Neural cell (in vitro differentiated cells): Measurements from ENCODE around the gene LBR. TPM values are rescaled to one million over a fixed set of nuclear protein-coding genes. Genes with fewer than 3 reads are reported as not detected.

Experiments
- H2AFZ ChIP-seq: fragments of 200-600, 300-800 bp; sonication (generic), shearing (Covaris generic); 2 replicates; pipeline ENCODE4 v1.6.0; 2014; ENCODE audit warnings: low read depth, mild to moderate bottlenecking, antibody characterized with exemption, low read length, moderate library complexity
- H3F3A ChIP-seq: fragments of 200-600 bp; shearing (Covaris generic); 2 replicates; pipeline ENCODE4 v1.6.1; 2016; ENCODE audit warnings: mild to moderate bottlenecking, moderate library complexity, mixed read lengths, antibody characterized with exemption, low read length; ENCODE audit not compliant: insufficient read depth, poor library complexity, severe bottlenecking
- H3K27ac ChIP-seq: fragments of 200-600, 300-800 bp; sonication (generic), shearing (Covaris generic); 2 replicates; pipeline ENCODE4 v1.5.1; 2014; ENCODE audit warnings: mild to moderate bottlenecking, low read length, moderate library complexity
- H3K27me3 ChIP-seq: fragments of 300-800, 200-600 bp; sonication (generic), shearing (Covaris generic); 2 replicates; pipeline ENCODE4 v1.6.0; 2014; ENCODE audit warnings: mild to moderate bottlenecking, low read depth, low read length, moderate library complexity; ENCODE audit not compliant: insufficient read depth
- H3K36me3 ChIP-seq: fragments of 300-800, 200-600 bp; sonication (generic), shearing (Covaris generic); 2 replicates; pipeline ENCODE4 v1.5.1; 2014; ENCODE audit warnings: mild to moderate bottlenecking, antibody characterized with exemption, low read length, moderate library complexity; ENCODE audit not compliant: insufficient read depth
- H3K4me2 ChIP-seq: fragments of 300-800, 200-600 bp; sonication (generic), shearing (Covaris generic); 2 replicates; pipeline ENCODE4 v1.6.0; 2014; ENCODE audit warnings: mild to moderate bottlenecking, low read length
- H3K4me3 ChIP-seq: fragments of 300-800, 200-600 bp; sonication (generic), shearing (Covaris generic); 2 replicates; pipeline ENCODE4 v1.5.1; 2014; ENCODE audit warnings: mild to moderate bottlenecking, low read length, moderate library complexity
- H3K79me2 ChIP-seq: fragments of 200-600 bp; shearing (Covaris generic); replicated peaks from 2 replicates; pipeline ENCODE4 v1.6.0; 2014; ENCODE audit warnings: mild to moderate bottlenecking, low read length, moderate library complexity; ENCODE audit not compliant: insufficient read depth
- H3K9ac ChIP-seq: fragments of 300-800, 200-600 bp; sonication (generic), shearing (Covaris generic); 2 replicates; pipeline ENCODE4 v1.6.1; 2016; ENCODE audit warnings: mild to moderate bottlenecking, low read length, mixed read lengths
- H3K9me2 ChIP-seq: fragments of 200-600 bp; shearing (Covaris generic); 2 replicates; pipeline ENCODE4 v1.6.1; 2016; ENCODE audit warnings: mild to moderate bottlenecking, low read length, mixed read lengths; ENCODE audit not compliant: insufficient read depth
- H3K9me3 ChIP-seq: fragments of 200-600, 300-800 bp; sonication (generic), shearing (Covaris generic); 2 replicates; pipeline ENCODE4 v1.6.1; 2016; ENCODE audit warnings: mild to moderate bottlenecking, mixed run types, low read length, moderate library complexity, mixed read lengths
- H4K20me1 ChIP-seq: fragments of 200-600 bp; shearing (Covaris generic); 2 replicates; pipeline ENCODE4 v1.6.1; 2016; ENCODE audit warnings: mild to moderate bottlenecking, mixed run types; ENCODE audit not compliant: insufficient read depth
- CTCF ChIP-seq: fragments of 450-650 bp; IDR thresholded peaks from 2 replicates; pipeline ENCODE4 v1.5.1; 2014; ENCODE audit warnings: antibody characterized with exemption, mild to moderate bottlenecking, moderate library complexity; ENCODE audit not compliant: poor library complexity, severe bottlenecking
- EP300 ChIP-seq: fragments of 450-650 bp; conservative IDR thresholded peaks from 2 replicates; pipeline ENCODE4 v1.6.1; 2014; ENCODE audit warnings: antibody characterized with exemption, mild to moderate bottlenecking, moderate library complexity; ENCODE audit not compliant: poor library complexity, severe bottlenecking
- EZH2 ChIP-seq: fragments of 200-600, 300-800 bp; shearing (Covaris generic), sonication (generic); IDR thresholded peaks from 2 replicates; pipeline ENCODE4 v1.6.1; 2014; ENCODE audit warnings: antibody characterized with exemption, low read length, borderline replicate concordance, mild to moderate bottlenecking; ENCODE audit not compliant: insufficient read depth, poor library complexity, severe bottlenecking
- MXI1 ChIP-seq: fragments of 450-650 bp; conservative IDR thresholded peaks from 2 replicates; pipeline ENCODE4 v1.6.1; 2014; ENCODE audit warnings: antibody characterized with exemption, mild to moderate bottlenecking; ENCODE audit not compliant: poor library complexity, severe bottlenecking
- POLR2AphosphoS5 ChIP-seq: IDR thresholded peaks from 2 replicates; pipeline ENCODE4 v1.6.1; 2012
- RAD21 ChIP-seq: fragments of 450-650 bp; conservative IDR thresholded peaks from 2 replicates; pipeline ENCODE4 v1.6.1; 2014; ENCODE audit warnings: antibody characterized with exemption, mild to moderate bottlenecking, moderate library complexity
- REST ChIP-seq: IDR thresholded peaks from 2 replicates; pipeline ENCODE4 v1.6.1; 2012; ENCODE audit warnings: borderline replicate concordance
- SMC3 ChIP-seq: fragments of 450-650 bp; conservative IDR thresholded peaks from 2 replicates; pipeline ENCODE4 v1.6.1; 2014; ENCODE audit warnings: antibody characterized with exemption, mild to moderate bottlenecking, moderate library complexity; ENCODE audit not compliant: poor library complexity
- TAF1 ChIP-seq: IDR thresholded peaks from 2 replicates; pipeline ENCODE4 v1.6.1; 2012; ENCODE audit warnings: low read depth
- polyA plus RNA-seq: library from polyadenylated mRNA; depleted of rRNA; stranded (reverse); fragments of >200 nt; gene quantifications from 2 replicates; pipeline ENCODE4 v1.2.3, GENCODE V29; 2014

LBR gene
- polyA plus RNA-seq, 1 donor from 2014 or later = 156 TPM

DNA sequence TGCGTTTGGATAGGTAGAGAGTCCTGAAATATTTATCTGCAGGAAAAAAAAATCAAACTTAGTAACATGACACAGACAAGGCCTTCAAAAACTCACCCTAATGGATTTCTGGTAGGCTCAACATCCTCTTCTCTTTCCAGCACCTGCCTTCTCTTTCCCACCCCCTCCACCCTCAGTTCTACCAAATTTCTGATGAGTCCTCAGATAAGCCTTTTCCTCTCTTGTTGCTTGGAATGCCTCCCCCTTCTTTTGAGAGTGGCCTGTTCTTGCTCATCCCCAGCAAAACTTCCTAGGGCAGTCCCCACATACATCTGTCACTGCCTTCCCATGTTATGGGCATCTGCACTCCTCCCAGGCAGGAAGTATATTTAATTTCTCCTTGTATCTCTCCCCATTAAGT is 7.6 kb upstream of the LBR start:
- no peaks in the 10 kb centered on the region for H4K20me1 ChIP-seq
- H3K27me3 ChIP-seq = no peaks in the 10 kb centered on the region
- no peaks in the 10 kb centered on the region for H3K9me2 ChIP-seq
- no peak overlapping the region for H3K9ac ChIP-seq
- no peaks in the 10 kb centered on the region for H3F3A ChIP-seq
- H3K9me3 ChIP-seq = no peaks in the 10 kb centered on the region
- TF ChIP-seq REST = no peak
- TF ChIP-seq SMC3 = no peak
- no peak for TF ChIP-seq MXI1
- TF ChIP-seq EP300 = no peak
- no peak for TF ChIP-seq CTCF
- no peak for TF ChIP-seq POLR2AphosphoS5
- TF ChIP-seq RAD21 = no peak
- no peak for TF ChIP-seq EZH2
- TF ChIP-seq TAF1 = no peak
- no peak overlapping the region for H3K4me3 ChIP-seq
- H3K79me2 ChIP-seq = no peaks in the 10 kb centered on the region
- H2AFZ ChIP-seq = no peak overlapping the region
- H3K27ac ChIP-seq = no peak overlapping the region
- no peaks in the 10 kb centered on the region for H3K36me3 ChIP-seq
- no peak overlapping the region for H3K4me2 ChIP-seq

- TF ChIP-seq RAD21 = no peak
- TF ChIP-seq MXI1 = no peak
- no peak for TF ChIP-seq EP300
- TF ChIP-seq EZH2 = no peak
- TF ChIP-seq SMC3 = no peak
- H3K9me2 ChIP-seq = no peaks in the 10 kb centered on the region
- no peak overlapping the region for H3K4me2 ChIP-seq
- H3K27me3 ChIP-seq = no peaks in the 10 kb centered on the region
- no peaks in the 10 kb centered on the region for H3K79me2 ChIP-seq
- H2AFZ ChIP-seq = no peak overlapping the region
- H3F3A ChIP-seq = no peaks in the 10 kb centered on the region
- no peak overlapping the region for H3K4me3 ChIP-seq
- no peak overlapping the region for H3K27ac ChIP-seq
- no peak overlapping the region for H3K9ac ChIP-seq
- no peaks in the 10 kb centered on the region for H4K20me1 ChIP-seq
- no peaks in the 10 kb centered on the region for H3K36me3 ChIP-seq
- H3K9me3 ChIP-seq = no peaks in the 10 kb centered on the region
These were observed 7.2 kb upstream of the LBR start for GRCh38 chr1:225435076-225435475.

GRCh38 chr1:225434046-225434445 is 6.2 kb upstream of the LBR start:
- H3K9ac ChIP-seq = no peak overlapping the region
- H3K36me3 ChIP-seq = no peaks in the 10 kb centered on the region
- no peaks in the 10 kb centered on the region for H3K79me2 ChIP-seq
- H3K27me3 ChIP-seq = no peaks in the 10 kb centered on the region
- no peak overlapping the region for H2AFZ ChIP-seq
- H3K27ac ChIP-seq = no peak overlapping the region
- no peaks in the 10 kb centered on the region for H3K9me2 ChIP-seq
- no peak overlapping the region for H3K4me3 ChIP-seq
- H3K9me3 ChIP-seq = no peaks in the 10 kb centered on the region
- H4K20me1 ChIP-seq = no peaks in the 10 kb centered on the region
- TF ChIP-seq SMC3 = no peak
- no peak for TF ChIP-seq POLR2AphosphoS5
- no peak for TF ChIP-seq REST
- TF ChIP-seq CTCF = no peak
- TF ChIP-seq EZH2 = no peak
- TF ChIP-seq RAD21 = no peak
- no peak overlapping the region for H3K4me2 ChIP-seq
- H3F3A ChIP-seq = peaks cover 2% of the 10 kb centered on the region
